Mesothelial cell of epicardium (in vitro differentiated cells): ENCODE measurements around the gene B3GALT6. TPM values are rescaled to one million over a fixed set of nuclear protein-coding genes. Genes with fewer than 3 reads are reported as not detected.
"Not testable (repeated sequence)": the region's sequence is repeated elsewhere in the genome, so short reads cannot be mapped to it uniquely, and the experiment has no call there.

Experiments
- DNase-seq, 2 experiments: peaks; one replicate each; pipeline ENCODE4 v3.0.0; 2021; ENCODE audit warnings: low spot score in 2 of 2; ENCODE audit not compliant: unreplicated experiment in 2 of 2
- H3K27ac Mint-ChIP-seq: 2 replicates; pipeline ENCODE4 v1.8.0; 2021; ENCODE audit warnings: mixed read lengths
- H3K27me3 Mint-ChIP-seq: 2 replicates; pipeline ENCODE4 v1.8.0; 2021; ENCODE audit warnings: low read depth, mixed read lengths
- H3K36me3 Mint-ChIP-seq: 2 replicates; pipeline ENCODE4 v1.8.0; 2021; ENCODE audit warnings: mixed read lengths
- H3K4me1 Mint-ChIP-seq: 2 replicates; pipeline ENCODE4 v1.8.0; 2021; ENCODE audit warnings: mixed read lengths
- H3K4me3 Mint-ChIP-seq: 2 replicates; pipeline ENCODE4 v1.8.0; 2021; ENCODE audit warnings: mild to moderate bottlenecking, moderate library complexity, mixed read lengths
- H3K9me3 Mint-ChIP-seq: 2 replicates; pipeline ENCODE4 v1.8.0; 2021; ENCODE audit warnings: mixed read lengths
- CTCF ChIP-seq: fragments of 200-600 bp; sonication (generic); IDR thresholded peaks from one replicate; pipeline ENCODE4 v1.5.0; 2021; ENCODE audit warnings: antibody characterized with exemption; ENCODE audit not compliant: unreplicated experiment
- total RNA-seq: library from RNA; stranded (reverse); gene quantifications from 3 replicates; pipeline ENCODE4 v1.2.1, GENCODE V29; 2021

Gene B3GALT6
- total RNA-seq, 1 donor from 2014 or later = 34.1 TPM

GRCh38 chr1:1187938-1188337 is 44.1 kb upstream of the B3GALT6 start:
- Mint-ChIP-seq H3K9me3 (peaks cover 19% of the 10 kb centered on the region), H3K27ac (no peak overlapping the region), H3K4me3 (no peak overlapping the region), H3K27me3 (peaks cover 8% of the 10 kb centered on the region), H3K4me1 (no peaks in the 10 kb centered on the region), H3K36me3 (no peaks in the 10 kb centered on the region)
- DNase-seq = no peak
- no peak for TF ChIP-seq CTCF

DNA sequence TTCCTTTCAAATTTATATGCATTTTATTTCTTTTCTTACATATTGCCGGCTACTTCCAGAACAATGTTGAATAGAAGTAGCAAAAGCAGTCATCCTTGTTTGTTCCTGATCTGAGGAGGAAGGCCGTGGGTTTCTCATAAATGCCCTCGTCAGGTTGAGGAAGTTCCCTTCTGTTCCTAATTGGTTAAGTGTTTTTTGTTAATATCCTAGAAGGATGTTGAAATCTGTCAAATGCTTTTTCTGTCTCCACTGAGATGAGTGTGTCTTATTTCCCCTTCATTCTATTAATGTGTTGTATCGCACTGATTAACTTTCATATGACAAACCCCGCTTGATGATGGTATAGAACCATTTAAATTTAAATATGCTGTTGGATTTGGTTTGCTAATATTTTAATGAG is 42.9 kb upstream of the B3GALT6 start:
- DNase-seq = no peak
- Mint-ChIP-seq H3K36me3 (no peaks in the 10 kb centered on the region), H3K27ac (no peak overlapping the region), H3K27me3 (peaks cover 8% of the 10 kb centered on the region), H3K4me3 (no peak overlapping the region), H3K4me1 (no peaks in the 10 kb centered on the region), H3K9me3 (peaks cover 21% of the 10 kb centered on the region)
- no peak for TF ChIP-seq CTCF

DNA sequence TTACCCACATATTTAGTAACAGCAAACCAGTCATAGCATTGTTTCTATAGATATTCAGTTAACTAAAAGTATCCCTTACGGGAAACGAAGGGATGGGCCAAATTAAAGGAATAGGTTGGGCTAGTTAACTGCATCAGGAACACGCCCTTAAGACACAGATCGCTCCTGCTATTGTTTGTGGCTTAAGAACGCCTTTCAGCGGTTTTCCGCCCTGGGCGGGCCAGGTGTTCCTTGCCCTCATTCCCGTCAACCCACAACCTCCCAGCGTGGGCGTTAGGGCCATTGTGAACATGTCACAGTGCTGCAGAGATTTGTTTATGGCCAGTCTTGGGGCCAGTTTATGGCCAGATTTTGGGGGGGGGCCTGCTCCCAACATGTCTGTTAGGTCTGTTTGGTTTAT is 40.3 kb upstream of the B3GALT6 start:
- Mint-ChIP-seq H3K4me1 (no peaks in the 10 kb centered on the region), H3K27ac (no peak overlapping the region), H3K9me3 (peaks cover 33% of the 10 kb centered on the region), H3K27me3 (peaks cover 9% of the 10 kb centered on the region), H3K36me3 (no peaks in the 10 kb centered on the region), H3K4me3 (no peak overlapping the region)
- no peak for DNase-seq
- no peak for TF ChIP-seq CTCF

GRCh38 chr1:1194723-1195122 is 37.3 kb upstream of the B3GALT6 start:
- H3K9me3 Mint-ChIP-seq = peaks cover 30% of the 10 kb centered on the region
- no peaks in the 10 kb centered on the region for H3K36me3 Mint-ChIP-seq
- TF ChIP-seq CTCF = no peak
- no peak for DNase-seq
- peaks cover 3% of the 10 kb centered on the region for H3K27me3 Mint-ChIP-seq
- H3K27ac Mint-ChIP-seq = no peak overlapping the region
- no peak overlapping the region for H3K4me3 Mint-ChIP-seq
- no peaks in the 10 kb centered on the region for H3K4me1 Mint-ChIP-seq

GRCh38 chr1:1195726-1196125 is 36.3 kb upstream of the B3GALT6 start:
- not testable (repeated sequence) for H3K36me3 Mint-ChIP-seq, H3K4me1 Mint-ChIP-seq, H3K4me3 Mint-ChIP-seq, H3K27me3 Mint-ChIP-seq, DNase-seq, H3K27ac Mint-ChIP-seq
- H3K9me3 Mint-ChIP-seq = peaks cover 27% of the 10 kb centered on the region

DNA sequence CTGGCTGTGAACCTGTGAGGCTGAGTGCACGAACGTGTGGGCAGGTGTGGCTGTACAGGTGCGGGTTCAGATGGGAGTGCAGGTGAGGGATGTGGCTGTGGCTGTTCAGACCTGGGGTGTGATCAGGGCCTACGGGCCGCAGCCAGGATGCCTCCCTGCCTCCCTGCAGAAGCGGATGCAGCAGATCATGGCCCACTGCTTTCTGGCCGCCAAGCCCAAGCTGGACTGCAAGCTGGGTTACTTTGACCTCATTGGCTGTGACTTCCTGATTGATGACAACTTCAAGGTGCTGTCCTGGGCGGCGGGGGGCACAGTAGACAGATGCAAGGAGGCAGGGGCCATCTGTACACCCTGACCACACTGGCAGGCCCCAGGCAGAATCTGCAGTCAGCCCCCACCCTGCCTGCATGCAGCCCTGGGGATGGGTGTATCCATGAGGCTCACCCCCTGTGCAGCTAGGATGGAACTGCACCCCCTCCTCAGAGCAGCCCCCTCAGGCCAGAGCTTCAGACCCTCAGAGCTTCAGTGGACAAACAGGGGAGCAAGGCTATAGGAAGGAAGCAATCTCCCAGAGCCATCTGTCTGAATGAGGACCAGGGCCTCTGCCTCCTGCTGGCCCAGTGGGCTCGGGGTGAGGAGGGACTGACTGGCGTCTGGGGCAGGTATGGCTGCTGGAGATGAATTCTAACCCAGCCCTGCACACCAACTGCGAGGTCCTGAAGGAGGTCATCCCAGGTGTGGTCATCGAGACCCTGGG is 35.4 kb upstream of the B3GALT6 start:
- H3K27ac Mint-ChIP-seq = no peak overlapping the region
- H3K4me3 Mint-ChIP-seq = no peak overlapping the region
- no peaks in the 10 kb centered on the region for H3K36me3 Mint-ChIP-seq
- no peak for DNase-seq
- H3K27me3 Mint-ChIP-seq = peaks cover 5% of the 10 kb centered on the region
- H3K9me3 Mint-ChIP-seq = peaks cover 20% of the 10 kb centered on the region
- TF ChIP-seq CTCF = no peak
- peaks cover 4% of the 10 kb centered on the region for H3K4me1 Mint-ChIP-seq
